HG03469 (cell line): ENCODE measurements around the gene ST8SIA4.

Experiments
- ATAC-seq: cut with Tn5 transposase; IDR thresholded peaks from one replicate; pipeline ENCODE4 v1.9.1; 2021; ENCODE audit warnings: mild to moderate bottlenecking, moderate library complexity, moderate number of reproducible peaks; ENCODE audit not compliant: unreplicated experiment

ST8SIA4 gene

DNA sequence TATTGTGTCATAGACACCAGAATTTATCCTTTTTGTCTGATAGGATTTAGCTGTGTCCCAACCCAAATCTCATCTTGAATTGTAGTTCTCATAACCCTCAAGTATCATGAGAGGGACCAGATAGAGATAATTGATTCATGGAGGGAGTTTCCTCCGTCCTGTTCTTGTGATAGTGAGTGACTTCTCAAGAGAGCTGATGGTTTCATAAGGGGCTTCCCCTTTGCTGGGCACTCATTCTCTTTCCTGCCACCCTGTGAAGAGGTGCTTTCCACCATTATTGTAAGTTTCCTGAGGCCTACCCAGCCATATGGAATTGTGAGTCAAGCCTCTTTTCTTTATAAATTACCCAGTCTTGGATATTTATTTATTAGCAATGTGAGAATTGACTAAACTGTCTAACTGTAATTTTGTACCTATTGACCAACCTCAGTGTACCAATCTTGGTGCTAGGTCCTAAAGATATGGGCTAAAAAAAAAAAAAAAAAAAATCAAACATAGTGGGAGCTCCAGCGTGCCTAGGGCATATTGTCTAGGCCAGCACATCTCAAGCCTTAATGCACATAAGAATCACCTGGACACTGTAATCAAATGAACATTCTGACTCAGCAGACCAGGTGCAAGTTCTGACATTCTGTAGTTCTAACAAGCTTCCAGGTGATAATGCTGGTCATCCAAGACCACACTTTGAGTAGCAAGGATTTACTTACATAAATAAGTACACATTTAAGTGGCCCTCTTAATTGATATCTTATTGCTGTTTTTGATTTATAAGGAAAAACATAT is 30.5 kb downstream of the ST8SIA4 start:
- no peak for ATAC-seq

GRCh38 chr5:100867039-100867562 is 36.0 kb downstream of the ST8SIA4 start:
- ATAC-seq = no peak

GRCh38 chr5:100864931-100865330 is 38.2 kb downstream of the ST8SIA4 start:
- ATAC-seq = no peak

GRCh38 chr5:100863739-100864138 is 39.3 kb downstream of the ST8SIA4 start:
- no peak for ATAC-seq

DNA sequence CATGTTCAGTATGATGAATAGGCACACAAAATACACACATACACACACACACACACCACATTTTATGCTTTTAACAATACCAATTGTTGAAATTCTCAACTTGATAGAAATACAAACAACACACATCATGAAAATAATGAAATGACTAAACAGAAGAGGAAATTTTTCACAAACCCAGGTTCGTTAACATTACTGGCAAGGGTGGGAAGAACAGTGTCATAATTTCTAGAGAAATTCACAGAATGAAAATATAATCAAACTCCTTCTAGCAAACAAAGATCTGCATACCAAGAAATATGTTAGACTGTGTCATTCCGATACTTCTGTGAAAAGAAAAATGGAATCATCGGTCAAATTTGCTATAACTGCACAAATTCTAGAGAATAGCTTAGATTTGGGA is 41.9 kb downstream of the ST8SIA4 start:
- ATAC-seq = no peak

DNA sequence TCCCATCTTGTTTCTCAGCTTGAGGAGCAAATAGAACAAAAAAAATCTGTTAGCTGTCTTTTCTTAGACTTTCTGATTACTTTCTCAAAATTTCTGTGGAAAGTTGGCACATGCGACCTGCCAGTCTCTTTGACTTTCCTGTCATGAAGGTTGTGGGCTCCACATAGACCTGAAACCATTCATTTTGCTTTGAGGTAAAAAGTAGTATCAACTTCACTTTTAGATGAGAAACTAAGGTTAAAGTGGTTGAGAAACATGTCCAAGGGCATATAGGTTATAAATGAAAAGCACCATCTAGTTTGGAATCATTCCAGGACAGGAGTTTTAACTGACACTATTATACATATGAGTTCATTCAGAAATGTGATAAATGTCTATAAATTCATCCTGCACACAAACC is 42.7 kb downstream of the ST8SIA4 start:
- peak; percentile 45 for ATAC-seq

DNA sequence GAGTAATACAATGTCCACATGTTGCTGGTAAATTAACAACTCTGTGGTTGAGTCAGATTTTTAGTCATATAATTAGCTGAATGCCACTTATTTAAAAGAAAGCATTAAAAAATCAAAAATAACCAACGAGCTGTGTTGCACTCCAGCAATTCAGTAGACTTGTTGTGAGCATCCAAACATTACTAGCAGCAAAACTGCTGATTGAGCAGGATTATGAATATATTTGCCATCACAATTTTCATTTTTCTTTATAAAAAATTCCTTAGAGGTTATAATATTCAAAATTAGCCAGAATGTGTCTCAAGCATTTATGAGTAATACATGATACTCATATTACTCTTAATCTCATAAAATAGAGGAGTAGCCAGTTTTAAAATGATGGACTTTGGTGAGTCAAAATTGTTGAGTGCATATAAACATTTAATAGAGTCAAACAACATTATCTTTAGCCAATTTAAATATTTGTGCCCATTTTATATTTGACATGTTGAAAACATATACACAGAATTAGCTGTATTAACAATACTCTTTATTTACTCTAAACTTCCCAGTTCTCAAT is 44.0 kb downstream of the ST8SIA4 start:
- ATAC-seq = no peak

GRCh38 chr5:100856462-100856861 is 46.6 kb downstream of the ST8SIA4 start:
- ATAC-seq = no peak

DNA sequence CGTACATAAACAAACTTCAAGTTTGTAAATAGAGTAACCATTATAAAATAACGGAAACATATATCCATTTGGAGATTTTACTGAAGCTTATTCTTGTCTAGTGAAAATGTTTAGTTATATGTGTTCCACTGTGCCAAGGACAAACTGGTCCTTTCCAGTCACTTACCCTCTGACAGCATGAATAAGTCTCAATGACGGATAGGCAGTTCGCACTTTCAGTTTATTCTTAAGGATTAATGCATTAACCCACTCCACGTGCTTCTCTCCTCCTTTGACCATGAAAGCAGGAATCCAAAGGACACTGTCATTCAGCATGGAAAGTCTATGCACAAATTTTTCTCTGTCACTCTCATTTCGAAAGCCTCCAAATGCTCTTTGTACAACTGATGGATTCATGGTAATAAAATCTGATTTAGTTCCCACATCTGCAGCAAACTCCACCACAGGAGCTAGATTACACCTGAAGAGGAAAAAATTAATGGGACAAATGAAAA is 47.1 kb downstream of the ST8SIA4 start:
- ATAC-seq = no peak

- ATAC-seq = no peak
Observed at GRCh38 chr5:100855295-100855694, 47.8 kb downstream of the ST8SIA4 start.

DNA sequence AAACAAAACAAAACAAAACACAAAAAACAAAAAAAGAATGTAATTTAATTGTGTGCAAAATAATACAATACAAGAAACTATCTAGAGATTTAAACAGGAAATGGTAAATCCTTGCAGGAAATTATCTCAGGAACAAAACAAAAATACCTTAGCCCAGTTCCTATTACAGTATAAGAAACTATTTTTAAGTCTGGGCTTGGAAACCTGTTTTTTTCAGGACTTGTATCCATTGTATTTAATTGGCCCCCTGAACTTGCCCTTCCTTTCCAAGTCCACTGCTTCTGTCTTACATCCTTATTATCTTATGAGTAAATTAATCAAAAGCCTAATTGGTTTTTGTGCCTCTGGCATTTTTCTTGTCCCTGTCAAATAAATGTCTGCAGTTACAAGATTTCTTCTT is 48.5 kb downstream of the ST8SIA4 start:
- ATAC-seq = no peak

GRCh38 chr5:100853582-100853981 is 49.5 kb downstream of the ST8SIA4 start:
- ATAC-seq = no peak

- peak; percentile 93 for ATAC-seq
Observed at GRCh38 chr5:100852988-100853449, 50.1 kb downstream of the ST8SIA4 start.

- ATAC-seq = no peak
Observed at GRCh38 chr5:100852051-100852450, 51.0 kb downstream of the ST8SIA4 start.

- no peak for ATAC-seq
Observed at GRCh38 chr5:100846772-100847171, 56.3 kb downstream of the ST8SIA4 start.

DNA sequence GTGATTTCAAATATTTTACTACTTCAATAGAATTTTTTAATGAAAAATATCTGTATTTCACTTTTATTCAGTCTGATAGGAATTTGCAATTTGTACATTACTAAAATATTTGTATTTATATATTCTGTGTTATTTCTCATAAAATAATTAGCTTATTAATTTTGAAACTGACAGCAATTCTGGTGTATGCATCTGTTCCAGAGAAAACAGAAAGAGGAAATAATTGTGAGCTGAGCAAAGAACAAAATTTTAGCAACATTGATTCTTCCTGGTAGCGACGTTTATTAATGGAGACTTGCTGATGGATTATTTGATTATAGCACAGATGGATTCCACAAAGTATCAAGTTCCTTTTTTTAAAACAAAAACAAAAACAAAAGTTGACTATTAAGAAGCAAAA is 61.0 kb downstream of the ST8SIA4 start:
- ATAC-seq = no peak

GRCh38 chr5:100841358-100842076 is 61.6 kb downstream of the ST8SIA4 start:
- no peak for ATAC-seq

DNA sequence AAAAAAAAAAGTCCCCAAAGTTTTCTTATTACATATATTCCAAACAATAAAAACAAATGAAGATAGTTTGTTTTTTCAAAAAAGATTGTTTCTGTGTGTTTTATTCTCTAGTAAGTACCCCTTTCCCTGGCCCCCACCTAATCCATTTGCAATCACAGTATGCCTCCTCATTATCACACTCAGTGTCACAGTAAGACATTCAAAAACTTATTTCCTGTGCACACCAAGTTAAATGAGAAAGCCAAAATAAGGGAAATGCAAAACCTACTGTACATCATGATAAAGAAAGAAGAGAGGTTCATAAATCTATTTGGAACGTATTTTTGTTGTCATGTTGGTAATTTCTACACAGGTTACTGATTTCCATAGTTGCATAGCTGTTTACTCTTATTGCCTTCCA is 62.3 kb downstream of the ST8SIA4 start:
- ATAC-seq = no peak

DNA sequence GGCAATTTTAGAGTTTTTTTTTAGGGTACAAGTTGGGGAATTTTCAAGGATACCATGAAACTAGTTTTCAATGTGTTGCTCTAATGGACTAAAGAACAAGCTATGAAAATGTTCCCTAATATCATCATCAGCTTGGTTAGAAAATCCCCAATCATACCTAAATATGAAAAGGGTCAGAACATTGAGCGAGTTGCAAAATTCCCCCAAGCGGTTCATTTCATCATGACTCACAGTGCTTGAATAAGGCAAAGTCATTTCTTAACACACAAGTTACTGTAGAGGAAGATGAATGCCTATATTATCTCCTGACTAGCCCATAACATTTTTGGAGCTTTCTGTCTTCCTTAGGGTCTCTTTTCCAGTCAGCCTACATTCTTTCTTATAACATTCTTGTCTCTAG is 62.7 kb downstream of the ST8SIA4 start:
- peak; percentile 73 for ATAC-seq

DNA sequence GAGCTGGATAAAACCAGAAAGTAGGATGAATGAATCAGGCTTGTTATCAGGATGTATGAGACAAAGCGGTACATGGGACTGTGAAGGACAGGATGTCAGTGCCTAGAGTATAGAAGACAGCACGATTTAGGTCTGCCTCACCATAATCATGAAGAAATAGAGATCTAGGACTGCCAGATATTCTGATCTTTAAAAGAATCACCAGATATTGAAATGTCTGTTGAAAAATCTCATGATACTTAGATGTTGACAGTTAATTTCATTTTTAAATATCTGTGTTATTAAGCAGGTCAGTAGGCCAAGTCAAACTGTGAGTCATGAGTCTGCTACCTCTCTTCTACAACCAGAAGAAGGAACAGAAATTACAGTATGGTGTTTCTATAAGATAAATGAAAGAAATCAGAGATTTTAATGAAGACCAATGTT is 65.0 kb downstream of the ST8SIA4 start:
- no peak for ATAC-seq

DNA sequence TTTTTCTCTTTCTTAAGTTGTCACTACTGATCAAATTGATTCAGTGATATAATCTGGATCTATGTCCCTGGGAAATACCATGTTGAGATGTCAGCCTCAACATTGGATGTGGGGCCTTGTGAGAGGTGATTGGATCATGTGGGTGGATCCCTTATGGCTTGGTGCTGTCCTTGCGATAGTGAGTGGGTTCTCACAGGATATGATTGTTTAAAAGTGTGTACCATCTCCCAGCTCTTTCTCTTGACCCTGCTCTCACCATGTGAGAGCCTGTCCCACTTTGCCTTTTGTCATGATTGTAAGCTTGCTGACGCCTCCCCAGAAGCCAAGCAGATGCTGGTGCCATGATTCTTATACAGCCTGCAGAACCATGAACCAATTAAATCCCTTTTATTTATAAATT is 68.6 kb downstream of the ST8SIA4 start:
- ATAC-seq = no peak
